Measurements from ENCODE around the gene WWOX.

WWOX gene

DNA sequence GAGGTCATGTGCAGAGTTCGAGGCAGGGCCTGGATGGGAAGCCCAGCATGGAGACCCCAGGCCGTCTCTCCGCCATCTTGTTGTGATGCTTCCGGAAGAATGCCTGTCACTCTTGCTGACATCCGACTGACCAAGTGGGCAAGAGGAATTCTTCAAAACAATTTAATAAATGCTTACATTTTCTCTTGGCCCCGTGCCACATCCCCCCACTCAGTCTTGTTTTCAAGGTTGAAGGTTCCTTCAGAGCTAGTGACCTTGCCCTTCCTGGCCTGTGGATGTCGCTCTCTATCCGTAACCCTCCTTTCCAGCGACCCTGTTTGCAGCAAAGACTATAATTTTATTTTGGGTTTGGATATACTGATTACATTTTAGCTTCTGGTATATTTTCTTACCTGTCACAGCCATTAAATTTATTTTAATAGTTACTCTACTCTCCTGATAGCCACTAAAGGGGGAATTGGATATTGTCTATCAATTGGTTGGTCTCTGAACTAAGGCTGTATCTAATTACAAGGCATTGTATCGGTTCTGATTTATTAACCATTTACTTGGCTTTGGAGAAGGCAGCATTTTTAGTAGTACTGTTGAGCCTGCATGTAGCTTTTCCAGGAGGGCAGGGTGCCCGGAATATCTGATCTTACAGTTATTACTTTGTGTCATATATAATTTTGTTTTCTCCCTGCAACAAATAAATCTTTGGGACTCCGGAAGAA is 264.5 kb downstream of the WWOX start:
- TF ChIP-seq GATA1 (IDR thresholded peaks at IDR 0.05; ENCODE audit: low read depth, low read length) (no peak), POLR2A (IDR thresholded peaks at IDR 0.05; ENCODE audit: low read length) (no peak)
- DNase-seq, result no peak

DNA sequence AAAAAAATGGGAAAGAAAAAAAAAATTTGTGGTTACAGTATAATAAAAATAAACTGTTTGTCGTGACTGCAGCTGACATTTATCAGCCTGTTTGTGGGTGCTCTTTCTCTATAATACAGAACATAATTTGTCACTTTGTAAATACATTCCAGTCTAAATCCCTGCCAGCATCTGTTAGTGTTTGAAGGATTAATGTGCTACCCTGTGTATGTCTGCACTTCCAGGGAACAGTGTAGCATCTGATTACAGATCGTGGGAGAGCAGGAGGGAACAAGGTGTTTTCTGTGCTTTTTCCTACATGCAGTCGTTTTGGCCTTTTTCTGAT is 265.1 kb downstream of the WWOX start:
- TF ChIP-seq POLR2A (IDR thresholded peaks at IDR 0.05; ENCODE audit: low read length), result no peak
- no peak for TF ChIP-seq GATA1 (IDR thresholded peaks at IDR 0.05; ENCODE audit: low read depth, low read length)
- no peak for DNase-seq

DNA sequence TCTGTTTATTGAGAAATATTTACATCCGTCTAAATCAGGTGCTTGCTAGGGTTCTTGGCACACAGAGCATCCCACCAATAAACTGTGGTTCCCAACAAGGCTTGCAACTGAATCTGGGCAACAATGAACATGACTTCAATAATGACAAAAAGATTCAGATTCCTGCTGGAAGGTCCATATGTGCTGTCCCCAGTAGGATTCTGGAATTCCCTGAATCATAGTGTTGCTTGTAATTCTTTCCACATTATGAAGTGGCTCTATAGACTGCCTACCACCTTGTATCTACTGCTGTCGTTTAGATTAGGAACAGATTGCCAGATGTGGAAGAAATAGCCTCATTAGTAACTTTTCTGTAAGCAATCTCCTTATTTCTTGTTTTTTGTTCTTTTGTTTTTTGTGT is 265.9 kb downstream of the WWOX start:
- TF ChIP-seq GATA1 (IDR thresholded peaks at IDR 0.05; ENCODE audit: low read depth, low read length) (no peak), POLR2A (IDR thresholded peaks at IDR 0.05; ENCODE audit: low read length) (no peak)
- no peak for DNase-seq

DNA sequence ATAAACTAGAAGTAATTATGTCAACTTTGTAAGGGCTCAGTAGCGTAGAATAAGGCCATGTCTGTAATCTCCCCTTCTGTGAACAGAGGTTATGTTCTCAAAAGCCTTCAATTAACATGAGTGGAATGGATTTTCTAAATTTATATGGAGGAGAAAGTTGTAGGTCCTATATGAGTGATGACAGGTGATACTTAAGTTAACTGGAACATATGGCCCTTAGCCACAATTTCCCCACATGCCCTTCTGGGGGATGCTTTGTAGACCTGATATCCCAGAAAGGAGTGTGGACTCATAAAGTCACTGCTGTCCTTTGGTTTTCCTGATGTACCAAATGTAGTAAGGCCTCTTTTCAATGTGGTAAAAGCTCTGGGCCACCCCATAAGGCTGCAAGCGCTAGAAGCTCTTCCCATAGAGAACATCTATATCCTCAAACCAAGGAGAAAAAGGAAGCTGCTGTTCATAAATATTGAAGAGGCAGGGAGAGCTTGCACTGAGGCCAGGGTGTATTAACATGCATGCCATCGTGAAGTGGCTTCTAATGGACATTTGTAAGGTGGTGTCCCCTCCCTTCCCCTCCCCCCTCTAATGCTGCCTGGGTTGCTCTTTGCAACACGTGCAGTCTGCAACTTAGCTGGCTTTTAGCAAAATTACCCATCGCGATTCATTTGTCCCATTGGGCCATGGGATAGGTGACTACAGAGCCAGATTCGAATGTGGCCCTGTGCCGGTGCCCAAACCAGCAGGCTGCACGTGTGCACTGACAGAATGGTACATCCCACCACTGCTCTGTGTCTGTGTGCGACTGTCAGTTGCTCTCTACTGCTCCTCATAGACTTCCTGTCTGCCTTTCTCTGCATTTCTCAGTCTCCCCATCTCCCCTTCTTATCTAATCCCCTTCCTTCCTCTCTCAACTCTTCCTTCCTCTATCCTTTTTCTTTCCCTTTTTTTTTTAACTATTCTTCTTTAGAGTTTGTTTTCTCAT is 269.0 kb downstream of the WWOX start:
- TF ChIP-seq POLR2A (IDR thresholded peaks at IDR 0.05; ENCODE audit: low read length) (no peak), GATA1 (IDR thresholded peaks at IDR 0.05; ENCODE audit: low read depth, low read length) (no peak)
- no peak for DNase-seq

DNA sequence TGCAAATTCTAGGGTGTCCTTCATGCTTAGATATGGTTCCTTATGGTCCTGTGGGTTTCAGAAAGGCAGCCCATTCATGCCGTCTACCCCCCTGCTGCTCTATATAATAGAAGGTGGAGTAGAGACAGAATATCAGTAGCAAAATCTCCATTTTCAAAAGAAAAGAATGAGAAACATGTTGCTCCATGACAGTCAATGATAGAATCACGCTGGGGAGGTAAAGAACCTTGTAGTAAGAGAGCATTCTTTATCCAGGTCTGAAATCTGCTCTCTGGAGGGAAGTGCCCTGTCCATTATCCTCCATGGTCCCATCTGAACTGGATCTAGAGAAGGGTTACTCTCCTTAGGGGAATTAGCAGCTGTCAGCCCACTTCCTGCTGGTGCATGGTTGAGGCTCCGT is 272.8 kb downstream of the WWOX start:
- no peak for DNase-seq
- no peak for TF ChIP-seq GATA1 (IDR thresholded peaks at IDR 0.05; ENCODE audit: low read depth, low read length)
- TF ChIP-seq POLR2A (IDR thresholded peaks at IDR 0.05; ENCODE audit: low read length), result no peak

DNA sequence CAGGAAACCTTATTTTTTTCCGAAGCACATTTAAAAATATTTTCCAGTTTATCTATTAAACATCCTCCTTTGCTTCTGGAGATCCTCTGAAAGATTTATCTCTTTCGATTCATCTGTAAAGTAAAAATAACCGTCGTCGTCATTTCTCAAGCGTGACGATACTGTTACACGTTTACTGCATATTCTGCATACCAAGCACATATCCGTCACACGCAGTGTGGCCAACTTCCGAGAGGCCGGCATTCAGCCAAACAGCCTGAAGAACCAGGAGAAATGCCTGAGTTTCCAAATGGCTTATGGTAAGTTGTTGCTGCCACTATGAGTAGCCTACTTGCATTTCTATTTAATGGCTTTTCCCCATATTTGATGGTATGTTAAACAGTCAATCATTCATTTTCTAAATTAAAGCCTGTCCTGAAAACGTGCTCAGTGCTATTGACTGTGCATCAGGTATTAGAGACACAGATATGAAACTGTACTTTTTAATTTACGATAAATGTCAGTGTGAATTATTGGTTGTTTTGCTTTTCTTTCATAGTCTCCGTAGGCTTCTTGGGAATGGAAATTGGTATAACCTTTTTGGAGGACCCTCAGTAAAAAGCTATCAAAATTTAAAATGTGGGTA is 275.7 kb downstream of the WWOX start:
- TF ChIP-seq GATA1 (IDR thresholded peaks at IDR 0.05; ENCODE audit: low read depth, low read length) (no peak), POLR2A (IDR thresholded peaks at IDR 0.05; ENCODE audit: low read length) (no peak)
- no peak for DNase-seq

DNA sequence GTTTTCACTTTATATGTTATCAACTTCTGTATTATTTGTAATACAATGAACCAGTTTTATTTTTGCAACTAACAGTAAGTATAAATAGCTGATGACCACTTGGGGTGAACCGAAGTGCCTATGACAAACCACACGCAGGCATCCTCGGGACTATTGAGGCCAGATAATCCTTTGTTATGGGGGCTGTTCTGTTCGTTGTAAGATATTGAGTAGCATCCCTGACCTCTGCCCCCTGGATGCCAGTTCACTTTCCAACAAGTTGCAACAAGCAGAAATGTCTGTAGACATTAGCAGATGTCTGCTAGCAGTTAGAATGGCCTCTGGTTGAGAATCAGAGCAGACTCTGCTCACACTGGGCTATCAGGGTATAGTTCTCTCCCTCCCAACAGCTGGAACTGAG is 277.0 kb downstream of the WWOX start:
- TF ChIP-seq POLR2A (IDR thresholded peaks at IDR 0.05; ENCODE audit: low read length), result no peak
- no peak for TF ChIP-seq GATA1 (IDR thresholded peaks at IDR 0.05; ENCODE audit: low read depth, low read length)
- no peak for DNase-seq

DNA sequence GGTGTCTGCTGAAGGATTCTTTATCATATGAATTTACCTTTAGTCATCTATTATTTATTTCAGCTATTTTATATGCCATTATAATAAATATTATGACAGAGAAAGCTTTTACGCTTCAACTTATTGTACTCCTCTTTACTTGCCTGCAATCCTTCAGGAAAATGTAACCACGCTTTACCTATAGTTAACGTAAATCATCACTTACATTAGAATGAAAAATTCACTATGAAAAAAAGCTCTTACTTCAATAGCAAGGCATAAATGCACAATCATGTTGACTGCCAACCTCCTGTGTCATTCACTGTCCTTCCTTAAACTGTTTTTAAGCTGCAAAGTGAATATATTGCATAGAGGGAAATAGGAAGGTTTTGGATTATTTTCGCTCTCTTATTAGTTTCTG is 277.9 kb downstream of the WWOX start:
- TF ChIP-seq GATA1 (IDR thresholded peaks at IDR 0.05; ENCODE audit: low read depth, low read length) (no peak), POLR2A (IDR thresholded peaks at IDR 0.05; ENCODE audit: low read length) (no peak)
- no peak for DNase-seq

DNA sequence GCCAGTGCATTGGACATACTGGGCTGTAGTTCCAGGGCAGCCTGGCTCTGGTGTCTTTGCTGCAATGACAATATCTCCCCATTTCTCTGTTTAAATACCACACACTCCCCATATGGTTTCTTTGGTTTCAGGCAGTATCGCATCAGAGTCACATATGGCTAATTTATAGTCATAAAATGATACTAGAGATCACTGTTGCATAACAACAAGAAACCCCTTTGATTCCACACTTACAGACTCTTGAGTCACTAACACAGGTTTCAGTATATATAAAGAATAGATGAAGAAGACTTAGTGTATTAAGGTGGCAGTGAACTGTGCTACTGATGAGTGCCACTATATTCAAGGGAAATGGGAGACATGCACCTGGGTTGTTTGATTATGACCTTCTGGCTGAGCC is 281.6 kb downstream of the WWOX start:
- no peak for TF ChIP-seq POLR2A (IDR thresholded peaks at IDR 0.05; ENCODE audit: low read length)
- TF ChIP-seq GATA1 (IDR thresholded peaks at IDR 0.05; ENCODE audit: low read depth, low read length), result no peak
- no peak for DNase-seq

DNA sequence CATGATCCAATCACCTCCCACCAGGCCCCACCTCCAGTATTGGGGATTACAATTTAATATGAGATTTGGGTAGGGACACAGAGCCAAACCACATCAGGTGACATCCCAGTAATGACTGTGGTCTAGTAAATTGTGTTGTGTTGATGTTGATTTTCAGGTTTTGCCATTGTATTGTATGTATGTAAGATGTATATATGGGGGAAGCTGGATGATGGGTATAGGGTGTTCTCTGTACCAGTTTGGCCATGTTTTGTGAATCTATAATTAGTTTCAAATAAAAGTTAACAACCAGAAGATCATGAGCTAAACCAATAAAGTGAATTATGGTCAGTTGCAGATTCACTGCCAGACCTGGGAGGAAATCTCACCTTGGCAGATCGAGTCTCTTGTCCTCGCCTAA is 283.7 kb downstream of the WWOX start:
- DNase-seq, result no peak
- TF ChIP-seq GATA1 (IDR thresholded peaks at IDR 0.05; ENCODE audit: low read depth, low read length) (no peak), POLR2A (IDR thresholded peaks at IDR 0.05; ENCODE audit: low read length) (no peak)

DNA sequence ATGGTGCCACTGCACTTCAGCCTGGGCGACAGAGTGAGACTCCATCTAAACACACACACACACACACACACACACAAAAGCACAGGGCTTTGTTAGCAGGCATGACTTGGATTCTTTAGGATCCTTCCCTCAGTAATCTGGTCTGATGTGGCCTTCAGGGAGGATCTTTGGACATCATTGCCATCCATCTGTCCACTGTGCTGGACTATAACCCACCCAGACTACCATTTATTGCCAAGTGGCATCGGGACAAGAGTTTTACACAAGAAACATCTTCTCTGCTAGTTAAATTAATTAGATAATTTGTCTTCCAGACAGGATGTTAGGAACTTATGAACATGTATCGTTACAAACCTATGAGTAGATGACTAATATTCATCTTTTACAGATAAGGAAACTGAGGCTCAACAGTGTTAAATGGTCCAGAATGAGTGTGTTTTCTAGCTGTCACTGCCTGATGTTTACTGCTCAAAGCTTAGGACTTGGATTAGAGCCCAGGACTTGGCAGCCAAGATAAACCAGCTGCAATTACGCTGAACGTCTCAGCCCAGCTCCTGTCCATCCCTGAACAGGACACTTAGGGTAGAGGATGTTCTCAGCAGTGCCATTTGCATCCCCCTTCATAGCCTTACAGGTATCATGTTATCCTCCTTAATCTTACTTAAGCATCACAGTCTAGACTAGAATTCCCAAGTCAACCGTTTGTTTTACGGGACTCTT is 285.8 kb downstream of the WWOX start:
- DNase-seq, result no peak
- TF ChIP-seq POLR2A (IDR thresholded peaks at IDR 0.05; ENCODE audit: low read length) (no peak), GATA1 (IDR thresholded peaks at IDR 0.05; ENCODE audit: low read depth, low read length) (no peak)

DNA sequence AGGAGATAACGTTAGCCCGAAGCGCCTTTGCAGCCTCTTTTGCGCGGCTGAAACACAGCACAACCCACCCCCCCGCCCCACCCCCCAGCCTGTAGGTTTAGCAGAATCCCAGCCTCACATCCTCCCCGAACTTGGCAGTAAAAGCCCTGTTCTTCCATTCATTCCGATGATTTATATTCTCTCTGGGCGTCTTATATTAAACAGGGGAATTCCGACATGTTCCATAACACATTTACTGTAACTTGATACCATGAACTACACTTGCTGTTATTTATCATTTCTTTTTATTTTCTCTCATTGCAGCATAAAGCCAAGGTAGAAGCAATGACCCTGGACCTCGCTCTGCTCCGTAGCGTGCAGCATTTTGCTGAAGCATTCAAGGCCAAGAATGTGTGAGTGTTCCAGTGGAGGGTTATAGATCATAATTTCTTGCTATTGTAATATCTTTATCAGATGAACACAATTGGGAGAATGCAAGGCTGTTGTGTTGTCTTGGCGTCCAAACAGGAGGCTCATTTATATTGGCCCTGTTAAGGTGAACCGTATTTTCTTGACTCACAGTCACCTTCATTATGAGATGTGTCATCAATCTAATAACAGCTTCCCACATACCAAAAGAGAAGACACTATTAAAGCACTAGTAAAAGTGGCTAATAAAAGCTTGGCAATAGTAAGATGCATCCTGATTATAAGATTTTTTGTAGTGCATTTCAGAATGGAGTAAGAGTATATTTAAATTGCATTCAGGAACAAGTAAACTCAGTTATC is 287.3 kb downstream of the WWOX start:
- TF ChIP-seq GATA1 (IDR thresholded peaks at IDR 0.05; ENCODE audit: low read depth, low read length) (no peak), POLR2A (IDR thresholded peaks at IDR 0.05; ENCODE audit: low read length) (no peak)
- no peak for DNase-seq

DNA sequence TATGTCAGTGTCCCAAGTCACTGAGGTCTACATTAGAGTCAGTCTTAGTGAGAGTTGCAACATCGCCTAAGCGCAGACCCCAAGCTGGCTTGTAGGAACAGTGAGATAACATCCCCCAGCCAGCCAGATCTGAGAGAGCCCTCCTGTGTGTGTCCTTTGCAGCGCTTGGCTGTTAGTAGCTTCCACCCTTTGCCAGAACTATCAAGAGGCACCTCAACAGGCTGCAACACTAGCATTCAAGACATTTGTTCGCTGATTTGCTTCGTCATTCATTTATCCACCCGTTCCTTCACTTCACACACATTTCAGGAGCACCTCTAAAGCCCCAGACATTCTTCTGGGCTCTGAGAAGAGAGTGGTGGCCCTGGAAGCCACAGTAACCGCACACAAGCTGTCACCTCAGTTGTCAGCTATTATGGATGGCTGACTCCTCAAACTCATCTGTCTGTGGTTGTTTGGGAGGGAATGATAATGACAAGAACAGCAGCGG is 289.6 kb downstream of the WWOX start:
- no peak for DNase-seq

More for the DNA sequence above, 289.6 kb downstream of the WWOX start:
- TF ChIP-seq GATA1 (IDR thresholded peaks at IDR 0.05; ENCODE audit: low read depth, low read length), result no peak
- TF ChIP-seq POLR2A (IDR thresholded peaks at IDR 0.05; ENCODE audit: low read length), result no peak
